Measurements from ENCODE around the gene IQGAP3. TPM values are rescaled to one million over a fixed set of nuclear protein-coding genes. Genes with fewer than 3 reads are reported as not detected.
A peak's percentile ranks its signal among the peaks of the same experiment; 100 is the strongest.

Gene IQGAP3
- total and polyA plus RNA-seq, 2 donors (not counting 1 experiment from before 2014, with no cell fraction given), result 0.07 to 0.12 TPM

DNA sequence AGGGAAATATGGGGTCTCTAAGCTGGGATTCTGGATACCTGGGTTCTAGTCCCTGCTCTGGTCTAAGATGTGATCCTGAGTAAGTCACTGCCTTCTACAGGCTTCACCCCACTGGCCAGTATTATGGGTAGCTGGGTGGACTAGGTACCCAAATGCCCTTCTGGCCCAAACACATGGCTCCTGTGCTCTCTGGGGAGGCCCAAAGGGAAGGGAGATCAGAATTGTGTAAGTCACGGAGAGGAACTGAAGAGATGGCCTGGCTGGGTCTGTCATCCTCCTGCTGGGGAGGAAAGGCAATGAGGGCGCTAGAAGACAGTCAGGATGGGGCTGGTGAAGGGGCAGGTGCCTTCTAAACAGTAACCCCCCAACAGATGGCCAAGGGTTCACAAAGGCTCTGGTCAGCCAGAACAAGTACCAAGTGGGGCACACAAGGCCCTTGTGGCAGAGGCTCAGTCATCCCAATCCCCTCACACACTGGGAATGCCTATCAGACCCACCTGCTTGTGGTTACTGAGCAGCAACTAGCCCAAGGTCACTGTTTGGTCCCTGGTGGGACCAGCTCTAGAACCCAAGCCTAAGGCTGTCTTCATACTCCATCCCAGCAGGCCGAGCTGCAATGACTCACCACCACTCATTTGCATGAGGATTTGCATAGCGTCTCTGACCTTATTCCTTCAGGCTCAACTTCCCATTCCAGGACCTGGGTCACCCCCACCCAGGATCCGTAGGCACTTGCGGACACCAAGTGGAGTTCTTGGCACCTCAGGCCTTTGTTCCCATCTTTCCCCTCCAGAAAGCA is 81.0 kb downstream of the IQGAP3 start:
- WGBS (ENCODE audit: insufficient coverage), result 29% methylated on average over 5 of the region's 6 CpGs
- Histone ChIP-seq H3K27me3 (replicated peaks in 1 of 4; ENCODE audit: control extremely low read depth in 1 of 4, control insufficient read depth in 3 of 4, insufficient read depth in 4 of 4, low read length in 3 of 4) (no peaks in the 10 kb centered on the region), H3K9ac (ENCODE audit: low read length) (peak overlapping the region; percentile 59), H3K79me2 (ENCODE audit: control insufficient read depth, insufficient read depth, low read length) (peaks cover 100% of the 10 kb centered on the region), H4K20me1 (ENCODE audit: control insufficient read depth, insufficient read depth, low read length, poor library complexity, severe bottlenecking) (peaks cover 100% of the 10 kb centered on the region), H3K27ac (ENCODE audit: low read length in 2 of 2) (peak overlapping the region; percentile 75 to 94), H3K4me2 (replicated peaks; ENCODE audit: low read depth, low read length, poor library complexity, severe bottlenecking) (peak overlapping the region; percentile 79), H3K9me3 (ENCODE audit: control extremely low read depth in 1 of 3, control insufficient read depth in 2 of 3, insufficient read depth in 1 of 3, low read length in 2 of 3) (no peaks in the 10 kb centered on the region), H2AFZ (ENCODE audit: insufficient read depth, low read depth, low read length, poor library complexity, severe bottlenecking) (no peak overlapping the region), H3K4me1 (ENCODE audit: control insufficient read depth in 2 of 2, insufficient read depth in 2 of 2, low read length in 2 of 2) (peaks cover 98 to 100% of the 10 kb centered on the region in 2 donors), H3K36me3 (replicated peaks in 1 of 2; ENCODE audit: control extremely low read depth in 1 of 2, control insufficient read depth in 1 of 2, extremely low read depth in 1 of 2, insufficient read depth in 2 of 2, low read length in 1 of 2) (peaks cover 0 to 20% of the 10 kb centered on the region in 2 experiments), H3K4me3 (ENCODE audit: control extremely low read depth in 1 of 5, extremely low read depth in 1 of 5, insufficient read depth in 1 of 5, low read depth in 2 of 5, low read length in 4 of 5) (peak overlapping the region in 4 of 5 experiments; percentile 5 to 53 (median 10))
- peak overlapping the region; percentile 92 for H3K27ac Mint-ChIP-seq
- ChIA-PET POLR2A (interaction anchor here (0.6 to 11.9 kb wide), 5 partner anchors 10 to 1342 kb away, joined by 6 to 193 read pairs (median 10); partner anchors contain the start of gene MEF2D), CTCF (interaction anchor here (0.6 to 15.5 kb wide), 10 partner anchors 9 to 117 kb away, joined by 3 to 383 read pairs (median 4); partner anchors contain the start of gene MEF2D)
- peaks cover 98% of the 10 kb centered on the region for H3K4me1 Mint-ChIP-seq
- TF ChIP-seq CTCF (IDR thresholded peaks at IDR 0.05), result no peak
- TF ChIP-seq EZH2 (IDR thresholded peaks at IDR 0.05; ENCODE audit: borderline replicate concordance, insufficient read depth, low read depth, low read length, poor library complexity, severe bottlenecking), result no peak
- no peak for DNase-seq
- H3K9me3 Mint-ChIP-seq (ENCODE audit: insufficient read depth), result no peaks in the 10 kb centered on the region
- no peaks in the 10 kb centered on the region for H3K27me3 Mint-ChIP-seq
- peak overlapping the region; percentile 90 for H3K4me3 Mint-ChIP-seq
- no peak for ATAC-seq (ENCODE audit: low read depth)
- intact Hi-C loops (cut with micrococcal nuclease), result no loop called here
